ENCODE data around the gene NOTCH3. TPM values are rescaled to one million over a fixed set of nuclear protein-coding genes. Genes with fewer than 3 reads are reported as not detected.

NOTCH3 gene
- polyA plus RNA-seq, 2 donors: 34.7 to 46.2 TPM

DNA sequence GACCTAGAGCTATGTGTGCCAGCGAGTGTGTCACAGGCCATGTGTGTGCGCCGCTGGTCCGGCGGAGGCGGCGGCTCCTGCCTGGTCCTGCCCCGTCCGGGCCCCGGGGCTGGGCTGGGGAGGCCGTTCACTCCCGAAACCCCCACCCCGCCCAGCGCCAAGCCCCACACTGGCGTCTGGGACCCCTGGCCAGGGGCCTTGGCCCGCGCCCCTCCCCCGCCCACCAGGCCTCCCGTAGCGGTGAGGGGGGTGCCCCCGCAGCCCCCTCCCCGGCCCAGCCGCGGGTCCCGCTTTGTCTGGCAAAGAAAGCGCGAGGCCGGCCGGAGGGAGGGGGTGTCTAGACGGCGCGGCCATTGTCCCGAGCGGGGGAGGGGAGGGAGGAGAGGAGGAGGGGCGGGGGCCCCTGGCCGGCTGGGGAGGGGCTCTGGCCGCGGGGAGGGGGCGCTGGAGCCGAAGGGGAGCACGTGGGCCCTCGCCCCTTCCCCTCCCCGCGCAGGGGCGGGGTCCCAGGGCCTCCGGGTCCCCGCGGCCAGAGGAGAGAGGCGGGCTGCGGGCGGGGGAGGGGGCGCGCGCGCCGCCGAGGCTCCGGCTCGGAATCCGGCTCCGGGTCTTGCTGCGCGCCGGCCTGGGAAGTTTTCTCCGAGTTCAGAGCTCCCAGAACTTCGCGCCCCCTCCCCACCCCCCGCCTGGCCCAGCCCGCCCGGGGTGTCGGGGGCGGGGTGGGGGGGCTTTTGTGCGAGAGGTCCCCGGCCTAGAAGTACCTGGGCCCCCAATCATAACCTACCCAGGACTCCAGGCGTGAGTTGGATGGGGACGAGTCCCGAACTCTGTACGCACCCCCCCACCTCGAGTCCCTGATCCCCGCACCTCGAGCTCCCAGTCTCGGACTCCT, 888 bp downstream of the NOTCH3 start:
- no peaks in the 10 kb centered on the region for H3K27me3 ChIP-seq (ENCODE audit: control insufficient read depth in 1 of 2, insufficient read depth in 2 of 2, low read length in 2 of 2)
- H3K36me3 ChIP-seq (ENCODE audit: control insufficient read depth in 2 of 2, insufficient read depth in 2 of 2, low read length in 1 of 2): peaks cover 0 to 11% of the 10 kb centered on the region in 2 donors
- peaks cover 0 to 2% of the 10 kb centered on the region in 2 donors for H3K9me3 ChIP-seq (ENCODE audit: control insufficient read depth in 2 of 2, insufficient read depth in 1 of 2, low read depth in 1 of 2, low read length in 1 of 2)
- 6 to 12% methylated on average over 45 to 78 of the region's 82 CpGs for WGBS, 2 donors
- H3K4me1 ChIP-seq (ENCODE audit: control insufficient read depth in 2 of 2, insufficient read depth in 2 of 2, low read length in 1 of 2): peaks cover 0 to 19% of the 10 kb centered on the region in 2 donors
- peak overlapping the region; percentile 92 to 97 for H3K27ac ChIP-seq (ENCODE audit: low read depth in 2 of 2, low read length in 1 of 2)
- H3K4me3 ChIP-seq (ENCODE audit: low read depth in 1 of 2, low read length in 2 of 2): peak overlapping the region; percentile 76

DNA sequence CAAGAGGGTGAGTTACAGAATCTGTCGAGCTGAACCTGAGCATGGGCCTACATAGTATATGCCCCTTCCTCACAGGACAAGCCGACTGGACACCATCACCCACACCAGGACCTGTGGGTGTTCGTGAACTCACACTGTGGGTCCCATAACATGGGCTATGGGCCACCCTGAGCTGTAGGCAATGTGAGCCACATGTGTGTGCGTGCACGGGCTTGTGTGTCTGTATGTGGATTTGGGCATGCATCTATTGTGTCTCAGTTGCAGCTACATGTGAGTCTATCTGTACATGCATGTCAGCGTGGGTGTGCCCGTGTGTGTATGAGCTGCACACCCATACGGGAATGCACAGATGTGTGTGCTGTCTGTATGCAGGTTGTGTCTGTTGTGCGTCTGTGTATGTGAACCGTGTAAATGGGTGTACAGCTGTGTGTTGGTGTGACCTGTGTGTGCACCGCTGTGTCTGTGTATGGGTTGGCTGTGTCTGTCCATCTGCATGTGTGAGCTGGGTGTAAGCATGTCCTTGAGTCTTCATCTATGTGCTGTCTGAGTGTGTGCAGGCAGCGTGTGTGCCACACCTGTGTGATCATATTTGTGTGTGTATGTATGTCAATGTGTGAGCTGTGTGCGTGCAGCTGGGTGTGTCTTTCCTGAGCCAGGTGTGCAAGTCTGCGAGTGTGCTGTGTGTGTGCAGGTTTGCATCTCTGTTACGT, 1.7 kb downstream of the NOTCH3 start:
- Histone ChIP-seq H3K4me3 (ENCODE audit: low read depth in 1 of 2, low read length in 2 of 2) (peak overlapping the region; percentile 47 to 76), H3K27ac (ENCODE audit: low read depth in 2 of 2, low read length in 1 of 2) (peak overlapping the region; percentile 92 to 97), H3K27me3 (ENCODE audit: control insufficient read depth in 1 of 2, insufficient read depth in 2 of 2, low read length in 2 of 2) (no peaks in the 10 kb centered on the region), H3K4me1 (ENCODE audit: control insufficient read depth in 2 of 2, insufficient read depth in 2 of 2, low read length in 1 of 2) (peaks cover 0 to 20% of the 10 kb centered on the region in 2 donors), H3K9me3 (ENCODE audit: control insufficient read depth in 2 of 2, insufficient read depth in 1 of 2, low read depth in 1 of 2, low read length in 1 of 2) (peaks cover 0 to 2% of the 10 kb centered on the region in 2 donors), H3K36me3 (ENCODE audit: control insufficient read depth in 2 of 2, insufficient read depth in 2 of 2, low read length in 1 of 2) (peaks cover 0 to 11% of the 10 kb centered on the region in 2 donors)
- 57 to 64% methylated on average over 15 of the region's 15 CpGs for WGBS, 2 donors

DNA sequence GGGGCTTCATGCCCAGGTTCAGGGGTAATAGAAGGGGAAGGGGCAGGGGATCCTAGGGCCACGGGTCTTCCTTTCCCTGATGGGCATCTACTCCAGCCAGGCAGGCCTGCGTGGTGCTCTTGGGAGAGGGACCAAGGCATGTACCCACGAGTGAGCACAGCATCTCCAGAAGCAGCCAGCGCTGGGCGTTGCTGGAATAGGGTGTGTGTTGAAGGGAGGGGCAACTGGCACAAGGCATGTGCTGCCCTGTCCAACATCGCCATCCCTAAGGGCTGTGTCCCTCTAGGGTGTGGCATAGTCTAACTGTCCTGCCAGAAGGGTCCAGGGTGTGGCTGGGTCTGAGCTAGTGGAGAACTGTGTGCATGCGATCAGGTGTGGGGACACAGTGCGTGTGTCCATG, 2.9 kb downstream of the NOTCH3 start:
- Histone ChIP-seq H3K9me3 (ENCODE audit: control insufficient read depth in 2 of 2, insufficient read depth in 1 of 2, low read depth in 1 of 2, low read length in 1 of 2) (peaks cover 0 to 2% of the 10 kb centered on the region in 2 donors), H3K4me3 (ENCODE audit: low read depth in 1 of 2, low read length in 2 of 2) (peak overlapping the region in 1 of 2 donors; percentile 12), H3K27ac (ENCODE audit: low read depth in 2 of 2, low read length in 1 of 2) (peak overlapping the region; percentile 81 to 92), H3K27me3 (ENCODE audit: control insufficient read depth in 1 of 2, insufficient read depth in 2 of 2, low read length in 2 of 2) (no peaks in the 10 kb centered on the region), H3K4me1 (ENCODE audit: control insufficient read depth in 2 of 2, insufficient read depth in 2 of 2, low read length in 1 of 2) (peaks cover 0 to 20% of the 10 kb centered on the region in 2 donors), H3K36me3 (ENCODE audit: control insufficient read depth in 2 of 2, insufficient read depth in 2 of 2, low read length in 1 of 2) (peaks cover 0 to 11% of the 10 kb centered on the region in 2 donors)
- WGBS, 2 donors: 21 to 33% methylated on average over 8 of the region's 8 CpGs

DNA sequence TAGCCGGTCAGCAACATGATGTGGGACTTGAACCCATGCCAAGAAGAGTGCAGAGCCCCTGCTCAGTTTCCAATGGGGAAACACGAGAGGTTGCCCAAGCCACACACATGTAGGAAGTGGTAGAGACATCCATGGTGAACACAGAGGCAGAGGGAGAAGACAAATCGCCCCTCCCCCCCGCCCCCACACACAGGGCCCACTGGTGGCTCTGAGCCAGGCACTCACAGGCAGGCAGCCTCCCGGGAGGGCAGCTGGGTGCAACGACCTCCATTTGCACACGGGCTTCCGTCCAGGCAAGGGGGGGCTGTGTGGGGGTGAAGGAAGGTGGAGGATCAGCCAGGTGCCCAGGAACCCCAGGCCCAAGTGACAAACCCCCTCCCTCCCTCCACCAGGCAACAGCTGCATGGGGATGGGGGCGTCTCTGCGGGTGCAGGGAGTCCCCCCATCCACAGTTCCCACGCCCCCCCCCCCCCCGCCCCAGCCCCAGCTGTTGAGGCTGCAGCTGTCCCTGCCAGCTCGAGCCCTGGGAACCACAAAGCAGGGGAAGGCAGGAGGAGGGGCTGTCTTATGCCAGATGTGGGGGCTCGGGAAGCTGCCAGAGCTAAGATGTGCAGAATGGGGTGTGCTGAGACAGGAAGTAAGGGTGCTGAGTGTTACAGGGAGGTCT, 3.4 kb downstream of the NOTCH3 start:
- H3K4me1 ChIP-seq (ENCODE audit: control insufficient read depth in 2 of 2, insufficient read depth in 2 of 2, low read length in 1 of 2): peaks cover 0 to 20% of the 10 kb centered on the region in 2 donors
- 10 to 16% methylated on average over 10 to 13 of the region's 14 CpGs for WGBS, 2 donors
- H3K27me3 ChIP-seq (ENCODE audit: control insufficient read depth in 1 of 2, insufficient read depth in 2 of 2, low read length in 2 of 2): no peaks in the 10 kb centered on the region
- peaks cover 0 to 2% of the 10 kb centered on the region in 2 donors for H3K9me3 ChIP-seq (ENCODE audit: control insufficient read depth in 2 of 2, insufficient read depth in 1 of 2, low read depth in 1 of 2, low read length in 1 of 2)
- H3K27ac ChIP-seq (ENCODE audit: low read depth in 2 of 2, low read length in 1 of 2): peak overlapping the region; percentile 81 to 92
- H3K36me3 ChIP-seq (ENCODE audit: control insufficient read depth in 2 of 2, insufficient read depth in 2 of 2, low read length in 1 of 2): peaks cover 0 to 11% of the 10 kb centered on the region in 2 donors
- no peak overlapping the region for H3K4me3 ChIP-seq (ENCODE audit: low read depth in 1 of 2, low read length in 2 of 2)

DNA sequence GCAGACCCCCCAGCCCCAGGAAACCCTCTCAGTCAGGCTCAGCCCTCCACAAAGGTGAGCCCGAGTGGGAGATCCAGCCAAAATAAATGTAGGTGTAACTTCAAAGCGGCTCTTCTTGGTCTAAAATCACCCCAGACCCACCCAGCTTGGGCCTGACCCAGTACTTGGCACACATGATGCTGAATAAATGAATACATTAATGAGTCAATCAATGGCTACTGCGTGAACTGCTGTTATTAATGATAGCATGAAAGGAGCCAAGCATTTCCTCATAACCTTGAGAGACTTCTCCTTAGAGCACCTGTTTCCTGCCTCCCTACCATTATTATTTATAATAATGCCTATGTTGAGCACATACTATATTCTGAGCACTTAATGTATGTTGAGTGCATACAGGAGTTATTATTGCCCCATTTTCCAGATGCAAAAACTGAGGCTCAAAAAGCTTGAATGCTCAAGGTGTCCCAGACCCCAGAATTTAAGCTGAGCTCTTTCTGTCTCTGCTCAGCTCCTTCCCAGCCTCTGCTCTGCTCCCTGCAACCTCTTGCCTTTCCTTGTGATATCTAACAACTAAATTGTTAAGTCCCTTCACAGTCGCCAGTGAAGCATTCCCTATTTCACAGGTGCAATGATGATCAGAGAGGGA, 4.3 kb downstream of the NOTCH3 start:
- H3K4me1 ChIP-seq (ENCODE audit: control insufficient read depth in 2 of 2, insufficient read depth in 2 of 2, low read length in 1 of 2): peaks cover 0 to 22% of the 10 kb centered on the region in 2 donors
- peaks cover 0 to 5% of the 10 kb centered on the region in 2 donors for H3K9me3 ChIP-seq (ENCODE audit: control insufficient read depth in 2 of 2, insufficient read depth in 1 of 2, low read depth in 1 of 2, low read length in 1 of 2)
- H3K36me3 ChIP-seq (ENCODE audit: control insufficient read depth in 2 of 2, insufficient read depth in 2 of 2, low read length in 1 of 2): peaks cover 0 to 20% of the 10 kb centered on the region in 2 donors
- H3K27me3 ChIP-seq (ENCODE audit: control insufficient read depth in 1 of 2, insufficient read depth in 2 of 2, low read length in 2 of 2): no peaks in the 10 kb centered on the region
- peak overlapping the region; percentile 81 to 92 for H3K27ac ChIP-seq (ENCODE audit: low read depth in 2 of 2, low read length in 1 of 2)
- 32 to 40% methylated on average over 4 of the region's 4 CpGs for WGBS, 2 donors
- peak overlapping the region in 1 of 2 donors; percentile 19 for H3K4me3 ChIP-seq (ENCODE audit: low read depth in 1 of 2, low read length in 2 of 2)

DNA sequence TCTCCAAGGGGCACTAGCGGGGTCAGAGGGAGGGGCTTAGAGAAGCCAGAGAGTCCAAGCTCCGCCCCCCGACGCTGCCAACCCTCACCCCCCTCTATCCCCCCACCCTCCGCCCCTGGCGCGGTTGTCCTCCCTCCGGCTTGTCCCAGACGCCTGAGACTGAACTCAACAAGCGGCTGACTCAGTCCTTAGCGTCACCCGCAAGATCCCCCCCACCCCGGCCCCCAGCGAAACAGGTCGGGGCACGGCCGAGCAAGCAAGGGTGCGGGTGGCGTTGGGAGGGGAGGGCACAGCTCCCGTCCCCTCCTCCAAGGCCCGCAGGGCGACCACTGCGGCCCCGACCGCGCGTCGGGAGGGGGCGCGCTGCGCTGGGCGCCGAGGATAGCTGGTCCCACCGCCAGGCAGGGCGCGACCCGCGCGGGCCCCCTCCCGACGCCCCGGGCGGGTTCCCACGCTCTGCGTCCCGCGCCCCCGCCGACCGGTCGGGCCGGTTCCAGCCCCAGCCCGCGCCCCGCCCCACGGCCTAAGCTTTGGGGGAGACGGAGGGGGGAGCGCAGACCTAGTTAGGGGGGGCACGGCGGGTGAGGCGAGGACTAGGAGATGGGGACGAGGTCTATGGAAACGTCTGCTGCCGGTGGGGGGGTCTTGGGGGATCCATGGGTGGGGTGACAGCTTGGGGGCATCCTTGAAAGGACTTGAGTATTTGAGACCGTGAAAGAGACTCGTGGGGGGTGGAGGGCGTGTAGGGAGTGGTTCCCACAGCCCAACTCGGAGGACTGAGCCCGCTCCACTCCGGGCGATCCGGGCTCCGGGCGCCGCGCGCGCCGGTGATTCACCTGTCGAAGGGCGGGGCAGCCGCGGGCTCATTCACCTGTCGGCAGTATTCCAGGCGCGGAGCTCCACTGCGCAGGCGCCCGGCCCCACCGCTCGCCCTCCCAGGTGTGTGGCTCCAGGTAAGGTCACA, 5.1 kb downstream of the NOTCH3 start:
- WGBS, 2 donors: 5 to 7% methylated on average over 75 to 91 of the region's 91 CpGs
- H3K27ac ChIP-seq (ENCODE audit: low read depth in 2 of 2, low read length in 1 of 2): peak overlapping the region; percentile 81 to 92
- H3K27me3 ChIP-seq (ENCODE audit: control insufficient read depth in 1 of 2, insufficient read depth in 2 of 2, low read length in 2 of 2): no peaks in the 10 kb centered on the region
- peaks cover 0 to 7% of the 10 kb centered on the region in 2 donors for H3K9me3 ChIP-seq (ENCODE audit: control insufficient read depth in 2 of 2, insufficient read depth in 1 of 2, low read depth in 1 of 2, low read length in 1 of 2)
- H3K4me1 ChIP-seq (ENCODE audit: control insufficient read depth in 2 of 2, insufficient read depth in 2 of 2, low read length in 1 of 2): peaks cover 0 to 22% of the 10 kb centered on the region in 2 donors
- peaks cover 0 to 24% of the 10 kb centered on the region in 2 donors for H3K36me3 ChIP-seq (ENCODE audit: control insufficient read depth in 2 of 2, insufficient read depth in 2 of 2, low read length in 1 of 2)
- H3K4me3 ChIP-seq (ENCODE audit: low read depth in 1 of 2, low read length in 2 of 2): peak overlapping the region; percentile 44 to 45

DNA sequence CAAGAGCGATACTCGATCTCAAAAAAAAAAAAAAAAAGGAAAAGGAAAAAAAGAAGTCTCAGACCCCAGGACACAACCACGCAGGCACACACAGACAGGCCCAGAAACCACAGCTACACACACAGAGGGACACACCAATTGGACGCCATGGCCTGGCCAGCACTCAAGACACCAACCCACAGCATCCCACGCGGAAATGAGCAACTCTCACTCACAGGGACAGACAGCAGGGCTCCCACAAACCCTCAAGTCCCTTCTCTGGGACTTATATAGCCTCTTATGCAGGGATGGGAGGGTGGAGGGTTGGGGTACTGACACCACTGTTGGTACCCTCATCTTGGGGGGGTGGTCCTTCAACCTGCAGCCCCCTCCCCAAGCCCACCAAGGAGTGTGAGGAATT, 5.9 kb downstream of the NOTCH3 start:
- peaks cover 0 to 7% of the 10 kb centered on the region in 2 donors for H3K9me3 ChIP-seq (ENCODE audit: control insufficient read depth in 2 of 2, insufficient read depth in 1 of 2, low read depth in 1 of 2, low read length in 1 of 2)
- 44 to 59% methylated on average over 6 of the region's 6 CpGs for WGBS, 2 donors
- H3K4me1 ChIP-seq (ENCODE audit: control insufficient read depth in 2 of 2, insufficient read depth in 2 of 2, low read length in 1 of 2): peaks cover 0 to 22% of the 10 kb centered on the region in 2 donors
- H3K4me3 ChIP-seq (ENCODE audit: low read depth in 1 of 2, low read length in 2 of 2): peak overlapping the region in 1 of 2 donors; percentile 45
- H3K27ac ChIP-seq (ENCODE audit: low read depth in 2 of 2, low read length in 1 of 2): peak overlapping the region; percentile 81 to 92
- no peaks in the 10 kb centered on the region for H3K27me3 ChIP-seq (ENCODE audit: control insufficient read depth in 1 of 2, insufficient read depth in 2 of 2, low read length in 2 of 2)
- H3K36me3 ChIP-seq (ENCODE audit: control insufficient read depth in 2 of 2, insufficient read depth in 2 of 2, low read length in 1 of 2): peaks cover 0 to 28% of the 10 kb centered on the region in 2 donors

DNA sequence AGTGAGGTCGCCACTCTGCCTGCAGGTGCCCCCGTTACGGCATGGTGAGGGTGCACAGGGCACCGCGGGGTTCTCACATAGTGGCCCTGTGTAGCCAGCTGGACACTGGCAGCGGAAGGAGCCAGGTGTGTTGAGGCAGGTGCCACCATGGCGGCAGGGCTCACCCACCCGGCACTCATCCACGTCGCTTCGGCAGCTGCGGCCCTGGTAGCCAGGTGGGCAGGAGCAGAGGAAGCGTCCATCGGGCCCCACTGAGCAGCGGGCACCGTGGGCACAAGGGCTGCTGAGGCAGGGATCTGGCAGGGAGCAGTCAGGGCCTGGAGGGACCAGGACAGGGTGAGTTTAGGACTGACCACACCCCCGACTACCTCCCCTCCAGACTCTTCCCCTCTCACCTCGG, 8.8 kb downstream of the NOTCH3 start:
- H3K9me3 ChIP-seq (ENCODE audit: control insufficient read depth in 2 of 2, insufficient read depth in 1 of 2, low read depth in 1 of 2, low read length in 1 of 2): peaks cover 0 to 5% of the 10 kb centered on the region in 2 donors
- H3K36me3 ChIP-seq (ENCODE audit: control insufficient read depth in 2 of 2, insufficient read depth in 2 of 2, low read length in 1 of 2): peaks cover 0 to 33% of the 10 kb centered on the region in 2 donors
- H3K4me1 ChIP-seq (ENCODE audit: control insufficient read depth in 2 of 2, insufficient read depth in 2 of 2, low read length in 1 of 2): peaks cover 0 to 10% of the 10 kb centered on the region in 2 donors
- H3K27ac ChIP-seq (ENCODE audit: low read depth in 2 of 2, low read length in 1 of 2): no peak overlapping the region
- WGBS, 2 donors: 93 to 94% methylated on average over 18 of the region's 18 CpGs
- H3K4me3 ChIP-seq (ENCODE audit: low read depth in 1 of 2, low read length in 2 of 2): no peak overlapping the region
- no peaks in the 10 kb centered on the region for H3K27me3 ChIP-seq (ENCODE audit: control insufficient read depth in 1 of 2, insufficient read depth in 2 of 2, low read length in 2 of 2)

Data from esophagus (tissue), 2 donors.